Measurements from ENCODE around the gene PPHLN1.
"Not testable (repeated sequence)": the region's sequence is repeated elsewhere in the genome, so short reads cannot be mapped to it uniquely, and the experiment has no call there.

Gene PPHLN1

GRCh38 chr12:42364692-42365091 lies 38.7 kb downstream of the PPHLN1 start:
- Histone ChIP-seq H3K4me1 (peaks cover 24% of the 10 kb centered on the region), H3K4me3 (no peak overlapping the region), H3K27me3 (ENCODE audit: low read depth) (no peaks in the 10 kb centered on the region), H3K36me3 (replicated peaks) (no peaks in the 10 kb centered on the region), H3K9me3 (no peaks in the 10 kb centered on the region)
- peak in 1 of 2 experiments; percentile 36 for DNase-seq (ENCODE audit: low spot score in 2 of 2)
- in situ Hi-C loops (cut with MboI; ENCODE audit: low sequenced_read_pairs), result no loop called here

- in situ Hi-C loops (cut with MboI; ENCODE audit: low sequenced_read_pairs), result no loop called here
- no peaks in the 10 kb centered on the region for H3K9me3 ChIP-seq
- no peak overlapping the region for H3K4me3 ChIP-seq
- no peaks in the 10 kb centered on the region for H3K27me3 ChIP-seq (ENCODE audit: low read depth)
- no peaks in the 10 kb centered on the region for H3K36me3 ChIP-seq (replicated peaks)
- DNase-seq (ENCODE audit: low spot score in 2 of 2), result peak in 1 of 2 experiments; percentile 74
- peaks cover 30% of the 10 kb centered on the region for H3K4me1 ChIP-seq
Measured at GRCh38 chr12:42365486-42365885, 39.5 kb downstream of the PPHLN1 start.

GRCh38 chr12:42370013-42370412 lies 44.0 kb downstream of the PPHLN1 start:
- H3K9me3 ChIP-seq, result no peaks in the 10 kb centered on the region
- no peak overlapping the region for H3K4me3 ChIP-seq
- no peaks in the 10 kb centered on the region for H3K36me3 ChIP-seq (replicated peaks)
- in situ Hi-C loops (cut with MboI; ENCODE audit: low sequenced_read_pairs), result no loop called here
- peaks cover 28% of the 10 kb centered on the region for H3K4me1 ChIP-seq
- no peaks in the 10 kb centered on the region for H3K27me3 ChIP-seq (ENCODE audit: low read depth)
- DNase-seq (ENCODE audit: low spot score in 2 of 2), result no peak

GRCh38 chr12:42372154-42372791 lies 46.3 kb downstream of the PPHLN1 start:
- Histone ChIP-seq H3K4me3 (no peak overlapping the region), H3K4me1 (peaks cover 10% of the 10 kb centered on the region), H3K27me3 (ENCODE audit: low read depth) (no peaks in the 10 kb centered on the region), H3K9me3 (no peaks in the 10 kb centered on the region), H3K36me3 (replicated peaks) (peaks cover 8% of the 10 kb centered on the region)
- in situ Hi-C loops (cut with MboI; ENCODE audit: low sequenced_read_pairs), result no loop called here
- peak; percentile 61 to 80 for DNase-seq (ENCODE audit: low spot score in 2 of 2)

- Histone ChIP-seq H3K27me3 (ENCODE audit: low read depth) (no peaks in the 10 kb centered on the region), H3K36me3 (replicated peaks) (peaks cover 8% of the 10 kb centered on the region), H3K4me3 (no peak overlapping the region), H3K9me3 (no peaks in the 10 kb centered on the region), H3K4me1 (peaks cover 10% of the 10 kb centered on the region)
- in situ Hi-C loops (cut with MboI; ENCODE audit: low sequenced_read_pairs), result no loop called here
- no peak for DNase-seq (ENCODE audit: low spot score in 2 of 2)
Measured at GRCh38 chr12:42373669-42374068, 47.7 kb downstream of the PPHLN1 start.

GRCh38 chr12:42380733-42381132 lies 54.8 kb downstream of the PPHLN1 start:
- Histone ChIP-seq H3K4me3 (no peak overlapping the region), H3K36me3 (replicated peaks) (peaks cover 5% of the 10 kb centered on the region), H3K27me3 (ENCODE audit: low read depth) (no peaks in the 10 kb centered on the region), H3K4me1 (no peaks in the 10 kb centered on the region), H3K9me3 (no peaks in the 10 kb centered on the region)
- in situ Hi-C loops (cut with MboI; ENCODE audit: low sequenced_read_pairs), result no loop called here
- no peak for DNase-seq (ENCODE audit: low spot score in 2 of 2)

GRCh38 chr12:42382013-42382696 lies 56.2 kb downstream of the PPHLN1 start:
- DNase-seq (ENCODE audit: low spot score in 2 of 2), result no peak

GRCh38 chr12:42385326-42385841 lies 59.4 kb downstream of the PPHLN1 start:
- in situ Hi-C loops (cut with MboI; ENCODE audit: low sequenced_read_pairs), result no loop called here
- no peak overlapping the region for H3K4me3 ChIP-seq
- no peaks in the 10 kb centered on the region for H3K27me3 ChIP-seq (ENCODE audit: low read depth)
- peaks cover 7% of the 10 kb centered on the region; the same call in 1 of the 2 replicates for H3K36me3 ChIP-seq (replicated peaks)
- H3K4me1 ChIP-seq, result no peaks in the 10 kb centered on the region
- no peaks in the 10 kb centered on the region for H3K9me3 ChIP-seq
- DNase-seq (ENCODE audit: low spot score in 2 of 2), result no peak

More at GRCh38 chr12:42382013-42382696, 56.2 kb downstream of the PPHLN1 start:
- Histone ChIP-seq H3K27me3 (ENCODE audit: low read depth) (no peaks in the 10 kb centered on the region), H3K4me1 (no peaks in the 10 kb centered on the region), H3K36me3 (replicated peaks) (no peaks in the 10 kb centered on the region), H3K4me3 (no peak overlapping the region), H3K9me3 (no peaks in the 10 kb centered on the region)
- in situ Hi-C loops (cut with MboI; ENCODE audit: low sequenced_read_pairs), result no loop called here

GRCh38 chr12:42386308-42386707 lies 60.3 kb downstream of the PPHLN1 start:
- H3K9me3 ChIP-seq, result no peaks in the 10 kb centered on the region
- in situ Hi-C loops (cut with MboI; ENCODE audit: low sequenced_read_pairs), result no loop called here
- H3K4me3 ChIP-seq, result no peak overlapping the region
- DNase-seq (ENCODE audit: low spot score in 2 of 2), result no peak
- peaks cover 7% of the 10 kb centered on the region; the same call in 1 of the 2 replicates for H3K36me3 ChIP-seq (replicated peaks)
- no peaks in the 10 kb centered on the region for H3K4me1 ChIP-seq
- no peaks in the 10 kb centered on the region for H3K27me3 ChIP-seq (ENCODE audit: low read depth)

- H3K4me3 ChIP-seq; H3K4me1 ChIP-seq; H3K9me3 ChIP-seq; H3K27me3 ChIP-seq (ENCODE audit: low read depth); H3K36me3 ChIP-seq (replicated peaks); DNase-seq (ENCODE audit: low spot score in 2 of 2); in situ Hi-C loops (cut with MboI; ENCODE audit: low sequenced_read_pairs): not testable (repeated sequence)
Measured at GRCh38 chr12:42388086-42388485, 62.1 kb downstream of the PPHLN1 start.

GRCh38 chr12:42394429-42394828 lies 68.5 kb downstream of the PPHLN1 start:
- Histone ChIP-seq H3K9me3 (no peaks in the 10 kb centered on the region), H3K4me1 (peaks cover 8% of the 10 kb centered on the region; the same call in 1 of the 2 replicates), H3K4me3 (no peak overlapping the region), H3K36me3 (replicated peaks) (peaks cover 8% of the 10 kb centered on the region), H3K27me3 (ENCODE audit: low read depth) (no peaks in the 10 kb centered on the region)
- DNase-seq (ENCODE audit: low spot score in 2 of 2), result peak in 1 of 2 experiments; percentile 32
- in situ Hi-C loops (cut with MboI; ENCODE audit: low sequenced_read_pairs), result no loop called here

GRCh38 chr12:42396473-42397259 lies 70.7 kb downstream of the PPHLN1 start:
- Histone ChIP-seq H3K27me3 (ENCODE audit: low read depth) (no peaks in the 10 kb centered on the region), H3K9me3 (no peaks in the 10 kb centered on the region), H3K4me3 (no peak overlapping the region), H3K36me3 (replicated peaks) (peaks cover 16% of the 10 kb centered on the region), H3K4me1 (peaks cover 8% of the 10 kb centered on the region; the same call in 1 of the 2 replicates)
- in situ Hi-C loops (cut with MboI; ENCODE audit: low sequenced_read_pairs), result no loop called here
- no peak for DNase-seq (ENCODE audit: low spot score in 2 of 2)

- Histone ChIP-seq H3K4me1 (peaks cover 19% of the 10 kb centered on the region), H3K4me3 (no peak overlapping the region), H3K9me3 (peaks cover 2% of the 10 kb centered on the region; the same call in 1 of the 2 replicates), H3K36me3 (replicated peaks) (peaks cover 17% of the 10 kb centered on the region), H3K27me3 (ENCODE audit: low read depth) (no peaks in the 10 kb centered on the region)
- in situ Hi-C loops (cut with MboI; ENCODE audit: low sequenced_read_pairs), result no loop called here
- DNase-seq (ENCODE audit: low spot score in 2 of 2), result peak in 1 of 2 experiments; percentile 91
Measured at GRCh38 chr12:42402821-42403411, 76.9 kb downstream of the PPHLN1 start.
